ENCODE data around the gene SMPD2. TPM values are rescaled to one million over a fixed set of nuclear protein-coding genes. Genes with fewer than 3 reads are reported as not detected.
A peak's percentile ranks its signal among the peaks of the same experiment; 100 is the strongest.

Gene SMPD2
- total and polyA plus RNA-seq, 9 of the 15 experiments (the other 6 are each of a cell fraction or from before 2014, with no cell fraction given): 0.13 to 21.8 (median 18.3) TPM

DNA sequence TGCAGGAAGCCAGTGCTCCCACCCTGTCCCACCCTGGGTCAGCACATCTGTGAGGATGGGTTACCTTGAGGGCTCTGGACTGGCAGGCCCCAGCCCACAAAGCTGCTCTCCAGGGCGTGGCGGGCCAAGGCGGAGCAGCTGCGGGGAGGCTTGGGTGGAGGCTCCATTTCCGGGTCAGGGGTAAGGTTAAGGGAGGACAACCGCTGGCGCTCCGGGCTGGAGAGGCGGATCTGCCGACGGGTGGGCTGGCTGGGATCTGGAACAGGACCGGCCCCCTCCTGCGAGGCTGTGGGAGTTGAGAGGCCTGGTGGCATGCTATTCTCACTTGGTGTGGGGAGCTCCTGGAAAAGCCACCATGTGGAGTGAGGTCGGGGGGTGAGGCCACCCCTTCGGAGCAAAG lies 5.5 kb downstream of the SMPD2 start (continued):
- TF ChIP-seq, protein P1, sequence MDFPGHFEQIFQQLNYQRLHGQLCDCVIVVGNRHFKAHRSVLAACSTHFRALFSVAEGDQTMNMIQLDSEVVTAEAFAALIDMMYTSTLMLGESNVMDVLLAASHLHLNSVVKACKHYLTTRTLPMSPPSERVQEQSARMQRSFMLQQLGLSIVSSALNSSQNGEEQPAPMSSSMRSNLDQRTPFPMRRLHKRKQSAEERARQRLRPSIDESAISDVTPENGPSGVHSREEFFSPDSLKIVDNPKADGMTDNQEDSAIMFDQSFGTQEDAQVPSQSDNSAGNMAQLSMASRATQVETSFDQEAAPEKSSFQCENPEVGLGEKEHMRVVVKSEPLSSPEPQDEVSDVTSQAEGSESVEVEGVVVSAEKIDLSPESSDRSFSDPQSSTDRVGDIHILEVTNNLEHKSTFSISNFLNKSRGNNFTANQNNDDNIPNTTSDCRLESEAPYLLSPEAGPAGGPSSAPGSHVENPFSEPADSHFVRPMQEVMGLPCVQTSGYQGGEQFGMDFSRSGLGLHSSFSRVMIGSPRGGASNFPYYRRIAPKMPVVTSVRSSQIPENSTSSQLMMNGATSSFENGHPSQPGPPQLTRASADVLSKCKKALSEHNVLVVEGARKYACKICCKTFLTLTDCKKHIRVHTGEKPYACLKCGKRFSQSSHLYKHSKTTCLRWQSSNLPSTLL (IDR thresholded peaks at IDR 0.05): no peak
- TF ChIP-seq ATF7 (IDR thresholded peaks at IDR 0.05) (no peak), XRCC5 (IDR thresholded peaks at IDR 0.05; ENCODE audit: low read depth, low read length) (no peak), ZNF146 (CRISPR knock-in tag; IDR thresholded peaks at IDR 0.05; ENCODE audit: unreplicated experiment) (peak; percentile 6), KAT7 (CRISPR knock-in tag; IDR thresholded peaks at IDR 0.05; ENCODE audit: borderline replicate concordance) (no peak), CHD1 (IDR thresholded peaks at IDR 0.05; ENCODE audit: low read length) (no peak), ZNF232 (CRISPR knock-in tag; IDR thresholded peaks at IDR 0.05) (no peak), GABPB1 (CRISPR knock-in tag; IDR thresholded peaks at IDR 0.05) (peak; percentile 83), GABPA (tag; conservative IDR thresholded peaks at IDR 0.05; ENCODE audit: low read depth) (peak; percentile 49), NR2C2 (CRISPR knock-in tag; IDR thresholded peaks at IDR 0.05) (peak; percentile 90), NR2C2 (tag; IDR thresholded peaks at IDR 0.05) (peak; percentile 85), GTF2A2 (tag; IDR thresholded peaks at IDR 0.05) (no peak), CEBPB (tag; IDR thresholded peaks at IDR 0.05) (no peak), HLTF (IDR thresholded peaks at IDR 0.05) (no peak), PPARD (CRISPR knock-in tag; IDR thresholded peaks at IDR 0.05) (no peak), NR2C1 (IDR thresholded peaks at IDR 0.05) (peak; percentile 93), NR2C1 (tag; IDR thresholded peaks at IDR 0.05) (peak; percentile 95), NCOA4 (IDR thresholded peaks at IDR 0.05; ENCODE audit: partially characterized antibody) (no peak), NR3C1 (CRISPR knock-in tag; IDR thresholded peaks at IDR 0.05) (no peak), DNMT1 (IDR thresholded peaks at IDR 0.05) (no peak)
- TF ChIP-seq, protein P2, sequence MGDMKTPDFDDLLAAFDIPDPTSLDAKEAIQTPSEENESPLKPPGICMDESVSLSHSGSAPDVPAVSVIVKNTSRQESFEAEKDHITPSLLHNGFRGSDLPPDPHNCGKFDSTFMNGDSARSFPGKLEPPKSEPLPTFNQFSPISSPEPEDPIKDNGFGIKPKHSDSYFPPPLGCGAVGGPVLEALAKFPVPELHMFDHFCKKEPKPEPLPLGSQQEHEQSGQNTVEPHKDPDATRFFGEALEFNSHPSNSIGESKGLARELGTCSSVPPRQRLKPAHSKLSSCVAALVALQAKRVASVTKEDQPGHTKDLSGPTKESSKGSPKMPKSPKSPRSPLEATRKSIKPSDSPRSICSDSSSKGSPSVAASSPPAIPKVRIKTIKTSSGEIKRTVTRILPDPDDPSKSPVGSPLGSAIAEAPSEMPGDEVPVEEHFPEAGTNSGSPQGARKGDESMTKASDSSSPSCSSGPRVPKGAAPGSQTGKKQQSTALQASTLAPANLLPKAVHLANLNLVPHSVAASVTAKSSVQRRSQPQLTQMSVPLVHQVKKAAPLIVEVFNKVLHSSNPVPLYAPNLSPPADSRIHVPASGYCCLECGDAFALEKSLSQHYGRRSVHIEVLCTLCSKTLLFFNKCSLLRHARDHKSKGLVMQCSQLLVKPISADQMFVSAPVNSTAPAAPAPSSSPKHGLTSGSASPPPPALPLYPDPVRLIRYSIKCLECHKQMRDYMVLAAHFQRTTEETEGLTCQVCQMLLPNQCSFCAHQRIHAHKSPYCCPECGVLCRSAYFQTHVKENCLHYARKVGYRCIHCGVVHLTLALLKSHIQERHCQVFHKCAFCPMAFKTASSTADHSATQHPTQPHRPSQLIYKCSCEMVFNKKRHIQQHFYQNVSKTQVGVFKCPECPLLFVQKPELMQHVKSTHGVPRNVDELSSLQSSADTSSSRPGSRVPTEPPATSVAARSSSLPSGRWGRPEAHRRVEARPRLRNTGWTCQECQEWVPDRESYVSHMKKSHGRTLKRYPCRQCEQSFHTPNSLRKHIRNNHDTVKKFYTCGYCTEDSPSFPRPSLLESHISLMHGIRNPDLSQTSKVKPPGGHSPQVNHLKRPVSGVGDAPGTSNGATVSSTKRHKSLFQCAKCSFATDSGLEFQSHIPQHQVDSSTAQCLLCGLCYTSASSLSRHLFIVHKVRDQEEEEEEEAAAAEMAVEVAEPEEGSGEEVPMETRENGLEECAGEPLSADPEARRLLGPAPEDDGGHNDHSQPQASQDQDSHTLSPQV (IDR thresholded peaks at IDR 0.05): peak; percentile 70
- TF ChIP-seq, protein P3, sequence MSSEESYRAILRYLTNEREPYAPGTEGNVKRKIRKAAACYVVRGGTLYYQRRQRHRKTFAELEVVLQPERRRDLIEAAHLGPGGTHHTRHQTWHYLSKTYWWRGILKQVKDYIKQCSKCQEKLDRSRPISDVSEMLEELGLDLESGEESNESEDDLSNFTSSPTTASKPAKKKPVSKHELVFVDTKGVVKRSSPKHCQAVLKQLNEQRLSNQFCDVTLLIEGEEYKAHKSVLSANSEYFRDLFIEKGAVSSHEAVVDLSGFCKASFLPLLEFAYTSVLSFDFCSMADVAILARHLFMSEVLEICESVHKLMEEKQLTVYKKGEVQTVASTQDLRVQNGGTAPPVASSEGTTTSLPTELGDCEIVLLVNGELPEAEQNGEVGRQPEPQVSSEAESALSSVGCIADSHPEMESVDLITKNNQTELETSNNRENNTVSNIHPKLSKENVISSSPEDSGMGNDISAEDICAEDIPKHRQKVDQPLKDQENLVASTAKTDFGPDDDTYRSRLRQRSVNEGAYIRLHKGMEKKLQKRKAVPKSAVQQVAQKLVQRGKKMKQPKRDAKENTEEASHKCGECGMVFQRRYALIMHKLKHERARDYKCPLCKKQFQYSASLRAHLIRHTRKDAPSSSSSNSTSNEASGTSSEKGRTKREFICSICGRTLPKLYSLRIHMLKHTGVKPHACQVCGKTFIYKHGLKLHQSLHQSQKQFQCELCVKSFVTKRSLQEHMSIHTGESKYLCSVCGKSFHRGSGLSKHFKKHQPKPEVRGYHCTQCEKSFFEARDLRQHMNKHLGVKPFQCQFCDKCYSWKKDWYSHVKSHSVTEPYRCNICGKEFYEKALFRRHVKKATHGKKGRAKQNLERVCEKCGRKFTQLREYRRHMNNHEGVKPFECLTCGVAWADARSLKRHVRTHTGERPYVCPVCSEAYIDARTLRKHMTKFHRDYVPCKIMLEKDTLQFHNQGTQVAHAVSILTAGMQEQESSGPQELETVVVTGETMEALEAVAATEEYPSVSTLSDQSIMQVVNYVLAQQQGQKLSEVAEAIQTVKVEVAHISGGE (CRISPR knock-in tag; IDR thresholded peaks at IDR 0.05): peak in 1 of 3 experiments; percentile 58; a peak in 2 of 6 replicates
